ENCODE results near the gene SLC35A5.

Gene SLC35A5

GRCh38 chr3:112602217-112602838, 40.5 kb downstream of the SLC35A5 start:
- no peak overlapping the region for H3K4me3 ChIP-seq (ENCODE audit: extremely low read depth, insufficient read depth, low read length, poor library complexity, severe bottlenecking)

GRCh38 chr3:112604536-112604935, 42.7 kb downstream of the SLC35A5 start:
- Histone ChIP-seq H3K4me1 (ENCODE audit: control insufficient read depth, insufficient read depth, low read length, poor library complexity, severe bottlenecking) (peaks cover 4% of the 10 kb centered on the region), H3K4me3 (ENCODE audit: extremely low read depth, insufficient read depth, low read length, poor library complexity, severe bottlenecking) (no peak overlapping the region), H3K27ac (ENCODE audit: low read depth, low read length, severe bottlenecking) (peak overlapping the region; percentile 24), H3K36me3 (ENCODE audit: control insufficient read depth, insufficient read depth, low read length) (peaks cover 36% of the 10 kb centered on the region), H3K9me3 (ENCODE audit: control insufficient read depth, low read length) (no peaks in the 10 kb centered on the region)
- no CpG with 5 or more reads among the region's 4 CpGs for WGBS, 2 experiments (ENCODE audit: insufficient coverage in 2 of 2)

More at GRCh38 chr3:112602217-112602838, 40.5 kb downstream of the SLC35A5 start:
- Histone ChIP-seq H3K4me1 (ENCODE audit: control insufficient read depth, insufficient read depth, low read length, poor library complexity, severe bottlenecking) (no peaks in the 10 kb centered on the region), H3K27ac (ENCODE audit: low read depth, low read length, severe bottlenecking) (no peak overlapping the region), H3K9me3 (ENCODE audit: control insufficient read depth, low read length) (no peaks in the 10 kb centered on the region), H3K36me3 (ENCODE audit: control insufficient read depth, insufficient read depth, low read length) (peaks cover 34% of the 10 kb centered on the region)

GRCh38 chr3:112605285-112605684, 43.4 kb downstream of the SLC35A5 start:
- H3K36me3 ChIP-seq (ENCODE audit: control insufficient read depth, insufficient read depth, low read length) = peaks cover 42% of the 10 kb centered on the region
- no peak overlapping the region for H3K4me3 ChIP-seq (ENCODE audit: extremely low read depth, insufficient read depth, low read length, poor library complexity, severe bottlenecking)
- peak overlapping the region; percentile 42 for H3K27ac ChIP-seq (ENCODE audit: low read depth, low read length, severe bottlenecking)
- no peaks in the 10 kb centered on the region for H3K9me3 ChIP-seq (ENCODE audit: control insufficient read depth, low read length)
- H3K4me1 ChIP-seq (ENCODE audit: control insufficient read depth, insufficient read depth, low read length, poor library complexity, severe bottlenecking) = peaks cover 10% of the 10 kb centered on the region
- 93% methylated on average over 9 of the region's 9 CpGs for WGBS, 2 experiments (ENCODE audit: insufficient coverage in 2 of 2)

GRCh38 chr3:112606098-112606497, 44.3 kb downstream of the SLC35A5 start:
- 100% methylated on average over 1 of the region's 2 CpGs for WGBS, 2 experiments (ENCODE audit: insufficient coverage in 2 of 2)
- Histone ChIP-seq H3K4me1 (ENCODE audit: control insufficient read depth, insufficient read depth, low read length, poor library complexity, severe bottlenecking) (peaks cover 13% of the 10 kb centered on the region), H3K4me3 (ENCODE audit: extremely low read depth, insufficient read depth, low read length, poor library complexity, severe bottlenecking) (no peak overlapping the region), H3K27ac (ENCODE audit: low read depth, low read length, severe bottlenecking) (no peak overlapping the region), H3K9me3 (ENCODE audit: control insufficient read depth, low read length) (no peaks in the 10 kb centered on the region), H3K36me3 (ENCODE audit: control insufficient read depth, insufficient read depth, low read length) (peaks cover 48% of the 10 kb centered on the region)

DNA sequence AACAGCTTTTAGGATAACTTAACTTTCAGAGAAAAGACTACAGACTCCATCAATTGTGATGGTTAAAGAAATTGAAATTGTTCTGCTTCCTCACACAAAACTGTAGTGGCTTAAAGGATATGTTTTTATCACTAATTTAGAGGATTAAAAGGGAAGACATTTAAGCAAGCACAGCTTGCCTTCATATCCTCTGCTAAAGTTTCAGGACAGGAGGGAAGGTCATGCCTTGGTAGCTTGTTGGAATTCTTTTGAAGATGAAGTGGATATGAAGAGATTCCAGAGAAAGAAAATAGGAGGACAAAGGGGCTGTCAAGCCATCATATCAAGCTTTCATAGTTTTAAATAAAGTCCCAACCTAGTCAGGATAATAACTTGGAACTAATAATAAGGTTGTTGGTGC, 46.0 kb downstream of the SLC35A5 start:
- Histone ChIP-seq H3K36me3 (ENCODE audit: control insufficient read depth, insufficient read depth, low read length) (peaks cover 52% of the 10 kb centered on the region), H3K27ac (ENCODE audit: low read depth, low read length, severe bottlenecking) (peak overlapping the region; percentile 52), H3K4me3 (ENCODE audit: extremely low read depth, insufficient read depth, low read length, poor library complexity, severe bottlenecking) (no peak overlapping the region), H3K4me1 (ENCODE audit: control insufficient read depth, insufficient read depth, low read length, poor library complexity, severe bottlenecking) (peaks cover 17% of the 10 kb centered on the region), H3K9me3 (ENCODE audit: control insufficient read depth, low read length) (no peaks in the 10 kb centered on the region)

DNA sequence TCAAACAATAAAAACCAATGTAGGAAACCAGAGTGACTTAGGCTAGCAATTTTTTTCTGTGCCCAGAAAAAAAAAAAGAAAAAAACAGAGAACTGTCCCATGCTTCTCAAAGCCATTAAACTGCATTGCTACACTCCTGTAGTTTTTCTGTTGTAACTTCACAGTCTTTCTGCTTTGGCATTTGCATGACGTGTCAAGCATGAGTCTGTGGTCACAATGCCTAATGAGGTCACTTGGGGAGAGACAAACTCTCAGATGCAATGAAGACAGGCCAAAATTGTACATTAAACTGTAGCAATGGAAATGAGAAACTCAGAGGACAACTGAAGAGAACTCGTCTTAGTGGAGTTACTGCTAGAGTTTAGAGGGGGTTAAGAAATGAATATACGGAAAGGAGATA, 48.3 kb downstream of the SLC35A5 start:
- Histone ChIP-seq H3K36me3 (ENCODE audit: control insufficient read depth, insufficient read depth, low read length) (peaks cover 54% of the 10 kb centered on the region), H3K9me3 (ENCODE audit: control insufficient read depth, low read length) (no peaks in the 10 kb centered on the region), H3K4me3 (ENCODE audit: extremely low read depth, insufficient read depth, low read length, poor library complexity, severe bottlenecking) (no peak overlapping the region), H3K27ac (ENCODE audit: low read depth, low read length, severe bottlenecking) (no peak overlapping the region), H3K4me1 (ENCODE audit: control insufficient read depth, insufficient read depth, low read length, poor library complexity, severe bottlenecking) (peaks cover 17% of the 10 kb centered on the region)
- 85 to 91% methylated on average over 3 of the region's 3 CpGs for WGBS, 2 experiments (ENCODE audit: insufficient coverage in 2 of 2)

DNA sequence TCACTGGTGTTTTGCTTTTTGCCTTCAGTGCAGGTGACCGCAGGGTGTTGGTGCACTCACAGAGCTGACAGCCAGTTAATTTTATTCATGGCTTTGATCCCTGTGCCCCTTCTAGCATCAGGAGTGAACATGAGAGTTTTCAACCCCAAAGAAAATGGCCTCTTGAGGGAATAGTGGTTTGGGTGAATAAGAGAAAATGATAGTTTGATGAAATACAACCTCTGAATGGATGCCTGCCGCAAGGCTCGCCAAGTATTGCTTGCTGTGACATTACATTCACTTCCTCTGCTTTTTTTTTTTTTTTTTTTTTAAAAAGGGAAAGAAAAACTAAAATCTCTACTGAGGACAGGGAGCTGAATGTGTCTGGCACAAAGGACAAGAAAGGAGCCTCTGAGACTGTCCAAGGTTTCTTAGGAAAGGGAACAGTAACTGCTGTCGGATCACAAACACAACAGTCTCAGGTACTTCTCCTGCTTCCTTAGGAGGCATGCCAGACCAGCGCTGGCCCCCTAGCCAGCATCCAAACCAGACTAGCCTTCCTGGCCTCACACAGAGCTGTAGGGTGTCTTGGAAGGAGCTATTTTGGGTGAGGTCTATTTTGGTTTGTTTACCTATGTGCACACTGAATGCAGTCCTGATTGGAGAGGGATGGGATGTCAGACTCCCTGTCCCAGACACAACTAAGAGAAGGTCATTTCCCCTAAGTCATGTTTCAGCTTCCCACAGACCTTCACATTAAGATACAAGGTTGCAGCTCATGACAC, 50.1 kb downstream of the SLC35A5 start:
- peaks cover 17% of the 10 kb centered on the region for H3K4me1 ChIP-seq (ENCODE audit: control insufficient read depth, insufficient read depth, low read length, poor library complexity, severe bottlenecking)
- no peak overlapping the region for H3K27ac ChIP-seq (ENCODE audit: low read depth, low read length, severe bottlenecking)
- WGBS, 2 experiments (ENCODE audit: insufficient coverage in 2 of 2) = 67 to 90% methylated on average over 1 to 2 of the region's 5 CpGs
- peaks cover 58% of the 10 kb centered on the region for H3K36me3 ChIP-seq (ENCODE audit: control insufficient read depth, insufficient read depth, low read length)
- H3K9me3 ChIP-seq (ENCODE audit: control insufficient read depth, low read length) = no peaks in the 10 kb centered on the region
- no peak overlapping the region for H3K4me3 ChIP-seq (ENCODE audit: extremely low read depth, insufficient read depth, low read length, poor library complexity, severe bottlenecking)

GRCh38 chr3:112615989-112616731, 54.3 kb downstream of the SLC35A5 start:
- H3K36me3 ChIP-seq (ENCODE audit: control insufficient read depth, insufficient read depth, low read length) = peaks cover 68% of the 10 kb centered on the region
- H3K4me3 ChIP-seq (ENCODE audit: extremely low read depth, insufficient read depth, low read length, poor library complexity, severe bottlenecking) = no peak overlapping the region
- peaks cover 5% of the 10 kb centered on the region for H3K4me1 ChIP-seq (ENCODE audit: control insufficient read depth, insufficient read depth, low read length, poor library complexity, severe bottlenecking)
- H3K27ac ChIP-seq (ENCODE audit: low read depth, low read length, severe bottlenecking) = peak overlapping the region; percentile 47
- WGBS, 2 experiments (ENCODE audit: insufficient coverage in 2 of 2) = 56 to 78% methylated on average over 3 to 6 of the region's 7 CpGs
- no peaks in the 10 kb centered on the region for H3K9me3 ChIP-seq (ENCODE audit: control insufficient read depth, low read length)

- Histone ChIP-seq H3K27ac (ENCODE audit: low read depth, low read length, severe bottlenecking) (no peak overlapping the region), H3K4me1 (ENCODE audit: control insufficient read depth, insufficient read depth, low read length, poor library complexity, severe bottlenecking) (peaks cover 3% of the 10 kb centered on the region), H3K36me3 (ENCODE audit: control insufficient read depth, insufficient read depth, low read length) (peaks cover 68% of the 10 kb centered on the region), H3K9me3 (ENCODE audit: control insufficient read depth, low read length) (no peaks in the 10 kb centered on the region), H3K4me3 (ENCODE audit: extremely low read depth, insufficient read depth, low read length, poor library complexity, severe bottlenecking) (no peak overlapping the region)
- WGBS, 2 experiments (ENCODE audit: insufficient coverage in 2 of 2) = 87 to 95% methylated on average over 2 of the region's 2 CpGs
These were observed 55.4 kb downstream of the SLC35A5 start for GRCh38 chr3:112617285-112617684.

- Histone ChIP-seq H3K9me3 (ENCODE audit: control insufficient read depth, low read length) (no peaks in the 10 kb centered on the region), H3K4me3 (ENCODE audit: extremely low read depth, insufficient read depth, low read length, poor library complexity, severe bottlenecking) (no peak overlapping the region), H3K27ac (ENCODE audit: low read depth, low read length, severe bottlenecking) (no peak overlapping the region), H3K36me3 (ENCODE audit: control insufficient read depth, insufficient read depth, low read length) (peaks cover 81% of the 10 kb centered on the region), H3K4me1 (ENCODE audit: control insufficient read depth, insufficient read depth, low read length, poor library complexity, severe bottlenecking) (peaks cover 11% of the 10 kb centered on the region)
- WGBS, 2 experiments (ENCODE audit: insufficient coverage in 2 of 2) = no CpG with 5 or more reads among the region's 2 CpGs
These were observed 57.5 kb downstream of the SLC35A5 start for GRCh38 chr3:112619295-112619694.

GRCh38 chr3:112623213-112623612, 61.4 kb downstream of the SLC35A5 start:
- Histone ChIP-seq H3K4me1 (ENCODE audit: control insufficient read depth, insufficient read depth, low read length, poor library complexity, severe bottlenecking) (peaks cover 36% of the 10 kb centered on the region), H3K9me3 (ENCODE audit: control insufficient read depth, low read length) (no peaks in the 10 kb centered on the region), H3K4me3 (ENCODE audit: extremely low read depth, insufficient read depth, low read length, poor library complexity, severe bottlenecking) (no peak overlapping the region), H3K36me3 (ENCODE audit: control insufficient read depth, insufficient read depth, low read length) (peaks cover 60% of the 10 kb centered on the region), H3K27ac (ENCODE audit: low read depth, low read length, severe bottlenecking) (no peak overlapping the region)
- WGBS, 2 experiments (ENCODE audit: insufficient coverage in 2 of 2) = 91 to 93% methylated on average over 3 to 4 of the region's 5 CpGs
